Neural progenitor cell (in vitro differentiated cells): ENCODE results near the gene ZNF391. TPM values are rescaled to one million over a fixed set of nuclear protein-coding genes. Genes with fewer than 3 reads are reported as not detected.

Source experiments
- DNase-seq: peaks from one replicate; pipeline ENCODE4 v3.0.0-alpha.2; 2016; ENCODE audit warnings: low spot score
- H2AFZ ChIP-seq: fragments of 200-600 bp; sonication (generic); replicated peaks from 2 replicates; pipeline ENCODE4 v1.6.1; 2016; ENCODE audit warnings: antibody characterized with exemption
- H3F3A ChIP-seq: fragments of 200-600 bp; sonication (generic); 2 replicates; pipeline ENCODE4 v1.6.1; 2016; ENCODE audit warnings: antibody characterized with exemption, low read depth
- H3K27ac ChIP-seq: fragments of 200-600 bp; sonication (generic); 2 replicates; pipeline ENCODE4 v1.5.1; 2016; ENCODE audit warnings: mild to moderate bottlenecking
- H3K27me3 ChIP-seq: fragments of 200-600 bp; sonication (generic); 2 replicates; pipeline ENCODE4 v1.6.1; 2016; ENCODE audit warnings: mild to moderate bottlenecking, moderate library complexity
- H3K36me3 ChIP-seq: fragments of 200-600 bp; sonication (generic); 2 replicates; pipeline ENCODE4 v1.5.1; 2016
- H3K4me1 ChIP-seq: fragments of 200-600 bp; sonication (generic); 2 replicates; pipeline ENCODE4 v1.6.1; 2016; ENCODE audit warnings: mixed run types
- H3K4me2 ChIP-seq: fragments of 200-600 bp; sonication (generic); 2 replicates; pipeline ENCODE4 v1.6.1; 2016
- H3K4me3 ChIP-seq: fragments of 200-600 bp; sonication (generic); 2 replicates; pipeline ENCODE4 v1.5.1; 2016
- H3K79me2 ChIP-seq: fragments of 200-600 bp; sonication (generic); 2 replicates; pipeline ENCODE4 v1.6.1; 2016; ENCODE audit warnings: low read depth
- H3K9ac ChIP-seq: fragments of 200-600 bp; sonication (generic); 2 replicates; pipeline ENCODE4 v1.6.1; 2016
- H3K9me3 ChIP-seq: fragments of 200-600 bp; sonication (generic); 2 replicates; pipeline ENCODE4 v1.5.1; 2016; ENCODE audit warnings: low read depth
- H4K20me1 ChIP-seq: fragments of 200-600 bp; sonication (generic); 2 replicates; pipeline ENCODE4 v1.6.1; 2016; ENCODE audit warnings: low read depth
- H3K27ac Mint-ChIP-seq: 3 replicates; pipeline ENCODE4 v1.8.0; 2021; ENCODE audit warnings: mixed read lengths
- H3K27me3 Mint-ChIP-seq: 2 replicates; pipeline ENCODE4 v1.8.0; 2022; ENCODE audit warnings: low read depth, mild to moderate bottlenecking, inconsistent platforms, moderate library complexity, mixed read lengths; ENCODE audit not compliant: insufficient read depth
- H3K36me3 Mint-ChIP-seq: 3 replicates; pipeline ENCODE4 v1.8.0; 2021; ENCODE audit warnings: mixed read lengths
- H3K4me1 Mint-ChIP-seq: 3 replicates; pipeline ENCODE4 v1.8.0; 2021; ENCODE audit warnings: mixed read lengths
- H3K4me3 Mint-ChIP-seq: 3 replicates; pipeline ENCODE4 v1.8.0; 2021; ENCODE audit warnings: mild to moderate bottlenecking, moderate library complexity, mixed read lengths
- H3K9me3 Mint-ChIP-seq: 3 replicates; pipeline ENCODE4 v1.8.0; 2020; ENCODE audit warnings: mixed read lengths
- EZH2 ChIP-seq: fragments of 200-600 bp; sonication (generic); IDR thresholded peaks from 2 replicates; pipeline ENCODE4 v1.6.1; 2017; ENCODE audit warnings: antibody characterized with exemption, mild to moderate bottlenecking, moderate library complexity
- EZH2phosphoT487 ChIP-seq: fragments of 200-600 bp; sonication (generic); IDR thresholded peaks from 2 replicates; pipeline ENCODE4 v1.6.1; 2017; ENCODE audit warnings: antibody characterized with exemption
- small RNA-seq: library from RNA; depleted of rRNA; stranded (forward); fragments of <200 nt; gene quantifications from one replicate; pipeline ENCODE3, GENCODE V24; 2015
- total RNA-seq: library from RNA; depleted of rRNA; stranded (reverse); fragments of >200 nt; gene quantifications from 2 replicates; pipeline ENCODE4 v1.2.3, GENCODE V29; 2015; ENCODE audit warnings: low replicate concordance
- TF ChIP-seq, protein P1 (sequence below): fragments of 200-600 bp; sonication (generic); IDR thresholded peaks from 2 replicates; pipeline ENCODE4 v1.5.1; 2017; ENCODE audit warnings: antibody characterized with exemption, mild to moderate bottlenecking

The ZNF391 gene
- total RNA-seq, 1 donor from 2014 or later, result 16.5 TPM

DNA sequence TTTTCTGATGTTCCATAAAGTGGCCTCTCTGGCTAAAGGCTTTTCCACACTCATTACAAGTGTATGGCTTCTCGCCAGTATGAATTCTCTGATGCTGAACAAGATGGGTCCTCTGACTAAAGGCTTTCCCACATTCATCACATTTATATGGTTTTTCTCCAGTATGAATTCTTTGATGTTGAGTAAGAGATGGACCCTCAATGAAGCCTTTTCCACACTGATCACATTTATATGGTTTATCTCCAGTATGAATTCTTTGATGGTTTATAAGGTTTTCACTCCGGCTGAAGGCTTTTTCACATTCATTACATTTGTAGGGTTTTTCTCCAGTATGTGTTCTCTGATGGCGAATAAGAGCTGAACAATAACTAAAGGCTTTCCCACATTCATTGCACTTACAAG is 63.9 kb downstream of the ZNF391 start:
- TF ChIP-seq EZH2phosphoT487 (no peak), EZH2 (no peak)
- TF ChIP-seq, protein P1, sequence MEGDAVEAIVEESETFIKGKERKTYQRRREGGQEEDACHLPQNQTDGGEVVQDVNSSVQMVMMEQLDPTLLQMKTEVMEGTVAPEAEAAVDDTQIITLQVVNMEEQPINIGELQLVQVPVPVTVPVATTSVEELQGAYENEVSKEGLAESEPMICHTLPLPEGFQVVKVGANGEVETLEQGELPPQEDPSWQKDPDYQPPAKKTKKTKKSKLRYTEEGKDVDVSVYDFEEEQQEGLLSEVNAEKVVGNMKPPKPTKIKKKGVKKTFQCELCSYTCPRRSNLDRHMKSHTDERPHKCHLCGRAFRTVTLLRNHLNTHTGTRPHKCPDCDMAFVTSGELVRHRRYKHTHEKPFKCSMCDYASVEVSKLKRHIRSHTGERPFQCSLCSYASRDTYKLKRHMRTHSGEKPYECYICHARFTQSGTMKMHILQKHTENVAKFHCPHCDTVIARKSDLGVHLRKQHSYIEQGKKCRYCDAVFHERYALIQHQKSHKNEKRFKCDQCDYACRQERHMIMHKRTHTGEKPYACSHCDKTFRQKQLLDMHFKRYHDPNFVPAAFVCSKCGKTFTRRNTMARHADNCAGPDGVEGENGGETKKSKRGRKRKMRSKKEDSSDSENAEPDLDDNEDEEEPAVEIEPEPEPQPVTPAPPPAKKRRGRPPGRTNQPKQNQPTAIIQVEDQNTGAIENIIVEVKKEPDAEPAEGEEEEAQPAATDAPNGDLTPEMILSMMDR, result no peak
- Mint-ChIP-seq H3K27ac (no peak overlapping the region), H3K36me3 (peaks cover 88% of the 10 kb centered on the region), H3K9me3 (peaks cover 88% of the 10 kb centered on the region), H3K4me3 (no peak overlapping the region), H3K4me1 (no peaks in the 10 kb centered on the region), H3K27me3 (peaks cover 6% of the 10 kb centered on the region)
- no peaks in the 10 kb centered on the region for H3K27me3 ChIP-seq
- no peaks in the 10 kb centered on the region for H3K79me2 ChIP-seq
- H3K4me1 ChIP-seq, result no peaks in the 10 kb centered on the region
- no peak overlapping the region for H3K4me2 ChIP-seq
- H2AFZ ChIP-seq, result no peak overlapping the region
- no peaks in the 10 kb centered on the region for H4K20me1 ChIP-seq
- H3K4me3 ChIP-seq, result no peak overlapping the region
- H3K9me3 ChIP-seq, result peaks cover 70% of the 10 kb centered on the region
- peaks cover 78% of the 10 kb centered on the region for H3K36me3 ChIP-seq
- H3K27ac ChIP-seq, result no peak overlapping the region
- H3K9ac ChIP-seq, result no peak overlapping the region
- no peak for DNase-seq
- peaks cover 7% of the 10 kb centered on the region for H3F3A ChIP-seq

Small RNAs within 50 kb of the gene (small RNA-seq; reads per million reads assigned to genes)
- gene MCFD2P1, result not detected

Other genes with a start within 250 kb of the ZNF391 start
- gene PRSS16, start 141.1 kb upstream of the ZNF391 start, total RNA-seq, result 4.3 and 7.2 TPM in 2 replicates
- gene POM121L2, start 76.5 kb upstream of the ZNF391 start, total RNA-seq, result not detected in 2 replicates
- 13.4 and 21.8 TPM in 2 replicates for gene ZNF184, start 84.3 kb downstream of the ZNF391 start, total RNA-seq